SK-N-SH (cell line): ENCODE measurements around the gene RAP1GAP.
"Not testable (repeated sequence)": the region's sequence is repeated elsewhere in the genome, so short reads cannot be mapped to it uniquely, and the experiment has no call there.

Experiments used
- CHD2 ChIP-seq: fragments of 150-350 bp; IDR thresholded peaks from 2 replicates; pipeline ENCODE4 v1.6.1; 2018; ENCODE audit warnings: low read length; ENCODE audit not compliant: partially characterized antibody
- CTCF ChIP-seq: fragments of 200-600 bp; sonication (generic); IDR thresholded peaks from 2 replicates; pipeline ENCODE4 v1.6.1; 2017; ENCODE audit warnings: antibody characterized with exemption, mild to moderate bottlenecking, moderate library complexity
- ELF1 ChIP-seq: IDR thresholded peaks from 2 replicates; pipeline ENCODE4 v1.4.0; 2012
- EZH2phosphoT487 ChIP-seq: fragments of 200-600 bp; sonication (generic); IDR thresholded peaks from 2 replicates; pipeline ENCODE4 v1.6.1; 2017; ENCODE audit warnings: low read depth, mixed run types, mild to moderate bottlenecking, antibody characterized with exemption, moderate library complexity, borderline replicate concordance
- GABPA ChIP-seq: IDR thresholded peaks from 2 replicates; pipeline ENCODE4 v1.4.0; 2012; ENCODE audit warnings: low read depth, mild to moderate bottlenecking
- JUND ChIP-seq: IDR thresholded peaks from 2 replicates; pipeline ENCODE4 v1.4.0; 2012
- RAD21 ChIP-seq: IDR thresholded peaks from 2 replicates; pipeline ENCODE4 v1.6.1; 2012; ENCODE audit warnings: mild to moderate bottlenecking, low read length
- RFX5 ChIP-seq: IDR thresholded peaks from 2 replicates; pipeline ENCODE4 v1.6.1; 2012; ENCODE audit warnings: mild to moderate bottlenecking, improper control_type of control experiment, low read length
- SIN3A ChIP-seq: IDR thresholded peaks from 2 replicates; pipeline ENCODE4 v1.6.1; 2012; ENCODE audit warnings: low read depth, mild to moderate bottlenecking, low read length, moderate library complexity, borderline replicate concordance
- USF2 ChIP-seq: fragments of 150-350 bp; IDR thresholded peaks from 2 replicates; pipeline ENCODE4 v1.6.1; 2017; ENCODE audit warnings: antibody characterized with exemption, low read length, low read depth, borderline replicate concordance
- YY1 ChIP-seq: IDR thresholded peaks from 2 replicates; pipeline ENCODE4 v1.4.0; 2012; ENCODE audit warnings: low read depth, mild to moderate bottlenecking

GRCh38 chr1:21631590-21631943 is 37.6 kb downstream of the RAP1GAP start:
- not testable (repeated sequence) for TF ChIP-seq JUND, CTCF, SIN3A, ELF1, EZH2phosphoT487, GABPA, USF2, YY1, RFX5, CHD2, RAD21
